GM11168 (cell line): ENCODE measurements around the gene TOMM40.
"Not testable (repeated sequence)": the region's sequence is repeated elsewhere in the genome, so short reads cannot be mapped to it uniquely, and the experiment has no call there.

Experiments used
- in situ Hi-C: fragments of 300-500 bp; cut with MboI; formaldehyde crosslinking; loops from one replicate; pipeline ENCODE4 v1.12.0; 2022; ENCODE audit warnings: low sequenced_read_pairs; ENCODE audit not compliant: unreplicated experiment

Gene TOMM40

DNA sequence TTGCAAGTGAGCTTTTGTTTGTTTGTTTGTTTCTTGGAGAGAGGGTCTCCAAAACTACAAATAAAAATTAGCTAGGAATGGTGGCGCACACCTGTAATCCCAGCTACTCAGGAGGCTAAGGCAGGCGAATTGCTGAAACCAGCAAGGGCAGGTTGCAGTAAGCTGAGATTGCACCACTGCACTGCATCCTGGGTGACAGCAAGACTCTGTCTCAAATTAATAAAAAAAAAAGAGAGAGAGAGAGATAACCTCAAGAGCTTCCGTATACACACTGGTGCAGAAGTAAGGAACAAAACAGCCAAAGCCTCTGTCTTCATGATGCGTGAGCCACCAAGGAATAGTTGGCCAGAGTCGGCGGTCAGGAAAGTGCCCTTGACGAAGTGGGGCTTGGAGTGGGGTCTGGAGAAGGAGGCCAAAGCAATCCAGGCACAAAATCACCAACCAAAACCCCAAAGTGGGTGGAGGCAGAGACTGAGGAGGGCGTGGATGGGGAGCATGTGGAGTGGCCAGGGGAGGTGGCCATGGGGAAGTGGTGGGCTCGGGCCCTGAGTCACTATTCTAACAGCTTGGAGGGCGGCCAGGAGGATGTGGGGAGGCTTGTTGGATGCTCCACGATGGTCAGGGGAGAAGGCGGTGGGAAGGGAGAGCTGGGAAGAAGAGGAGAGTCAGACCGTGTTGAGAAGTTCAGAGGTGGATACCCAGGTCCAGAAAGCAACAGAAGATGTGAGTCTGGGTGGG, 21.2 kb upstream of the TOMM40 start:
- in situ Hi-C loops, result no loop called here

DNA sequence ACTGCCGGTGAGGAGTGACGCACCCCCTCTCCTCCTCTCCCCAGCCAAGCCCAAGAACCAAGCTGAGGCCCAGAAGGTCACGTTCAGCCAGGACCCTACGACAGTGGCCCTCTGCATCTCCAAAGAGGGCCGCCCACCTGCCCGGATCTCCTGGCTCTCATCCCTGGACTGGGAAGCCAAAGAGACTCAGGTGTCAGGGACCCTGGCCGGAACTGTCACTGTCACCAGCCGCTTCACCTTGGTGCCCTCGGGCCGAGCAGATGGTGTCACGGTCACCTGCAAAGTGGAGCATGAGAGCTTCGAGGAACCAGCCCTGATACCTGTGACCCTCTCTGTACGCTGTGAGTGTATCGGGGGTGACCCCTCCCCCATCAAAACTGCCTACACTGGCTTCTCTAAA, 19.2 kb upstream of the TOMM40 start:
- in situ Hi-C loops, result no loop called here

DNA sequence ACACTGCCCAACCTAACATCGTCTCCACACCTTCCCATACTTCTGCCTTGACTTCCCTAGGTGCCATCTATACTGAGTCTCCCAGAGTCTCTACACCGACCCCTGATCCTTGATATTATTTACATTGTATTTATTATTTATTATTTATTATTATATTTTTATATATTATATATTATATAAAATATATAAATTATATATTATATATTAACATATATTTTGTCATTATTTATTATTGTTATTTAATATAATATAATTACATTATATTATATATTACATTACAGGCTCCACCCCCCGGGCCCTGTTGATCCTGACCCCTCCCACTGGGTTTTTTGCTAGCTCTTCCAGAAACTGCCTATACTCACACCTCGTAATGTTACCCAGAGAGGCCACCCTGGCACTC, 18.4 kb upstream of the TOMM40 start:
- in situ Hi-C loops, result no loop called here

DNA sequence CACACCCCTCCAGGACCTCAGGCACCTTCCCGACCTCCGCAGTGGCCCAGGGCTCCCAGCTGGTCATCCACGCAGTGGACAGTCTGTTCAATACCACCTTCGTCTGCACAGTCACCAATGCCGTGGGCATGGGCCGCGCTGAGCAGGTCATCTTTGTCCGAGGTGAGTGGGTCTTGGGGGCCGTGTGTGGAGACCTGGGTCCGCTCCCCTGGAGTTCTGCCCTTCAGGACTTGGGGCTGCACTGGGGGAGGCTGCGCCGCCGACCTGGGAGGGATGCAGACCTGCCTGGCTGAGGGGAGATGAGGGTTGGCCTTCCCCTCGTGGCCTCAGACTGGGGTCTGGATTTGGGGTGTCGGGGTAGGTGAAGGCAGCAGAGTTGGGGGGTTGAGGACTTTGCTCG, 16.7 kb upstream of the TOMM40 start:
- in situ Hi-C loops, result no loop called here

DNA sequence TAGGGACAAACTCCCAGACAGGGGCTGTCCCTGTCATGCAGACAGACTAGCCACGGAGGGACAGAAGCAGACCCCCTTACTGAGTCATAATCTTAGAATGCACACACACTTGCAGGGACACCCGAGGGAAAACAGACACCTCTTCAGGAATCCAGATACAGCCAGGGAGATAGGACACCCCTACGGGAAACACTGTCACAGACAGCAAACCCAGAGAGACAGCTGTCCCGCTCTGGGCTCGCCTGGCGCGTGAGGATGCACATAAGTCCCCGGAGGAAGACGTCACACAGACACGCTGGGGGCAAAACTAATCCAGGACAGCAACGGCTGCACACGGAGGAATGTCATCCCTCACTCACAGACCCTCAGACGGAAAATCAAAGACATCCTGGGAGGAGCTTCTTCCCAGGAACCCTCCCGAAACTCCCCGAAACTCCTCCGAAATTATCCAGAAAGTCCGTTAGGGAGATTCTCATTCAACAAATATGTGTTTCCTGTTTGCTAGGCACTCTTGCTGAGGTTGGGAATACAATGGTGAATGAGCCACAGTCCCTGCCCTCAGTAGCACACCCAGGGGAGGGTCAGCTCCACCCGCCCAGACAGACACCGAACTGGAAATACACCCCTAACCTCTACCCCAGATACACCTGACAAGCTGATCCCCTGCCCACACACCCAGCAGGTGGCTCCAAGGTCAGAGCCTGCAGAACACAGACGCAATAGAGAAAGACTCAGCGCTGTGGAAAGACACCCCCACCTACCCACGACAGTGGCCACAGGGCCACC, 15.2 kb upstream of the TOMM40 start:
- in situ Hi-C loops, result no loop called here

DNA sequence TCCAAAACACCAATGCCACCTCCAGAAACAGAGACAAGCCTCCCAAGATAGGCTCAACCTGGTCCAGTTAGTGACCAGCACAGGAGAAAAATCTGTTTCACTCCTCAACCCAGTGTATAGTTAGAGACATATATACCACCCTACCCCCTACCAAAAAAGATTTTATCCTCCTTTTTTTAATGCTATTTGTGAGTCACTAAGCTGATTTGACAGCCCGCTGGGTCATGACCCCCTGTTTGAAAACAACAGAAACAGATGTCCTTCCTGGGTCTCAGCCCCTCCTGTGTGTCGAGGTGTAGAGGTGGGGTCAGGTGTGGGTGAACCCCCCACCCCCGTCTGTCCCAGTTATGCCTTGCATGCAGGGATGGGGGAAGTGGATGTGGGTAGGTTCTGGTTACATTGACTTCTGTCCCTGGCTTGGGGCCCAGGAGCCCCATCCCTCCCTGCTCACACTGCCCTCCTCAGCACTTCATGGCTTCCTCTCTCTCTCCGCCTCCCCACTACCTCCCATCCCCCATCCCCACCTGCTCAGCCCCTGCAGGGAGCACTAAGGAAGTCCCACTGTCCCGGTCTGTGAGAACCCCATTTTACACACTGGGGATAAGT, 14.0 kb upstream of the TOMM40 start:
- in situ Hi-C loops, result no loop called here

DNA sequence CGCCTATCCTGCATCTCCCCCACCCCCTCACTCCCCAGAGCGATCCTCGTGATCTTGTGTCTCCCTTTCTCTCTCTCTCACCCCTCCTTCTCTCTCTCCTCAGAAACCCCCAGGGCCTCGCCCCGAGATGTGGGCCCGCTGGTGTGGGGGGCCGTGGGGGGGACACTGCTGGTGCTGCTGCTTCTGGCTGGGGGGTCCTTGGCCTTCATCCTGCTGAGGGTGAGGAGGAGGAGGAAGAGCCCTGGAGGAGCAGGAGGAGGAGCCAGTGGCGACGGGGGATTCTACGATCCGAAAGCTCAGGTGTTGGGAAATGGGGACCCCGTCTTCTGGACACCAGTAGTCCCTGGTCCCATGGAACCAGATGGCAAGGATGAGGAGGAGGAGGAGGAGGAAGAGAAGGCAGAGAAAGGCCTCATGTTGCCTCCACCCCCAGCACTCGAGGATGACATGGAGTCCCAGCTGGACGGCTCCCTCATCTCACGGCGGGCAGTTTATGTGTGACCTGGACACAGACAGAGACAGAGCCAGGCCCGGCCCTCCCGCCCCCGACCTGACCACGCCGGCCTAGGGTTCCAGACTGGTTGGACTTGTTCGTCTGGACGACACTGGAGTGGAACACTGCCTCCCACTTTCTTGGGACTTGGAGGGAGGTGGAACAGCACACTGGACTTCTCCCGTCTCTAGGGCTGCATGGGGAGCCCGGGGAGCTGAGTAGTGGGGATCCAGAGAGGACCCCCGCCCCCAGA, 12.8 kb upstream of the TOMM40 start:
- in situ Hi-C loops, result no loop called here

DNA sequence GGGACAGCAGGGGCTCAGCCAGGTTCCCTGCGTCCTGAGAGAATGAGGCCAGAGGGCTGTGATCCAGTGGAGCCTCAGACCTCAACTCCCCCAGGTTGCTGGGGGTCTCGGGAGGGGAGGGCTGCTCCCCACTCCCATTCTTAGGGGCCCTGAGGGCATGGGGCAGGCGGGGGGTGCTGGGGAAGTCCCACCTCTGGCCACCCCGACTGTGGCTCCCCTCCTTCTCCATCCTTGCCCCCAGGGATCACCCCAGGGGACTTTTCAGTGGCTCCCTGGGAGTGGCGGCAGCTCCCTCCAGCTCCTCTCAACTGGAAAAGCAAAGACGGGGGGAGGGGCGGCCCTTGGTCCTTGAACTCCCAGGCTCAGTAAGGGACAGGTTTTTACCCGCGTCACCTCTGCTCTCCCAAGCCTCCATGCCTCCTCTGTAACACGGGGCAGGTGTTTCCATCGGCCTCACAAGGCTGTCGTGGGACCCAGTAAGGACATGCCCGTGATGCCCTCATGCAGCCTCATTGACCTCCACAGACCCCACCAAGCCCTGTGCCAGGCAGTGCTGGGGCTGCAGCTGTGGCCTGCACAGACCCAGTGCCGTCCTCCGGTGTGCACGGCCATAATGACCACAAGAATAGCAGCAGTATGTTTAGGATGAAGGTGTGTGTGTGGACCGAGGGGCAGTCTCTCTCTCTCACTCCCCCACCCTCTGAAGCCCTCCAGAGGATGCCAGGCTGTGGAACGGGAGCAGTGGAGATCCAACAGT, 11.6 kb upstream of the TOMM40 start:
- in situ Hi-C loops, result no loop called here

DNA sequence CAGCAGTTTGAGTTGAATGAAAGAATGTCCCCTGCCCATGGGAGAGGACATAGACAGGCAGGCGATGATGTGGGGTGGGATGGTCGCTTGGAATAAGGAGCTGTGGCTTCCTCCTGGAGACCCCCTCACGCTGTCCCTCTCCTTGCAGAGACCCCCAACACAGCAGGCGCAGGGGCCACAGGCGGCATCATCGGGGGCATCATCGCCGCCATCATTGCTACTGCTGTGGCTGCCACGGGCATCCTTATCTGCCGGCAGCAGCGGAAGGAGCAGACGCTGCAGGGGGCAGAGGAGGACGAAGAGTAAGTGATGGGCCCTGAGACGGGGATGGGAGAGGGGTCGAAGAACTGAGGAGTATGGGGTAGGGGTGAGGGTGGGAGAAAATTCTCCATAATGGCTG, 9.0 kb upstream of the TOMM40 start:
- in situ Hi-C loops, result no loop called here

DNA sequence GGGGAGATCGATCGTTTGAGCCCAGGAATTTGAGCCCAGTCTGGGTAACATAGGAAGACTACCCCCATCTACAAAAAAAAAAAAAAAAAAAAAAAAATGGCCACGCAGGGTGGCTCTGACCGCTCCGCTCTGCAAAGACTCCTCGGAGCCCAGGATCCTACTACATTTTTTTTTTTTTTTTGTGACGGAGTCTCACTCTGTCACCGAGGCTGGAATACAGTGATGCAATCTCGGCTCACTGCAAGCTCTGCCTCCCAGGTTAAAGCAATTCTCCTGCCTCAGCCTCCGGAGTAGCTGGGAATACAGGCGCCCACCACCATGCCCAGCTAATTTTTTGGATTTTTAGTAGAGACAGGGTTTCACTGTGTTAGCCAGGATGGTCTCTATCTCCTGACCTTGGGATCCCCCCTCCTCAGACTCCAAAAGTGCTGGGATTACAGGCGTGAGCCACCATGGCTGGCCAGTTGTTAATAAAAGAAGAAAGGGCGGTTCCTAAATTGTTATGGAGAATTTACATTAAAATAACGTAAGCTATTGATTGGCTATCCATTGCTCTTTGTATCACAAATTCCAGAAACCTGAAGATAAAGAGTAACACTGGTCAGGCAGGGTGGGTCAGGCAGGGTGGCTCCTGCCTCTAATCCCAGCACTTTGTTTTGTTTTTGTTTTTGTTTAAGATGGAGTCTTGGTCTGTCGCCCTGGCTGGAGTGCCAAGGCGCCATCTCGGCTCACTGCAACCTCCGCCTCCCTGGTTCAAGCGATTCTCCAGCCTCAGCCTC, 8.2 kb upstream of the TOMM40 start:
- in situ Hi-C loops, result not testable (repeated sequence)

DNA sequence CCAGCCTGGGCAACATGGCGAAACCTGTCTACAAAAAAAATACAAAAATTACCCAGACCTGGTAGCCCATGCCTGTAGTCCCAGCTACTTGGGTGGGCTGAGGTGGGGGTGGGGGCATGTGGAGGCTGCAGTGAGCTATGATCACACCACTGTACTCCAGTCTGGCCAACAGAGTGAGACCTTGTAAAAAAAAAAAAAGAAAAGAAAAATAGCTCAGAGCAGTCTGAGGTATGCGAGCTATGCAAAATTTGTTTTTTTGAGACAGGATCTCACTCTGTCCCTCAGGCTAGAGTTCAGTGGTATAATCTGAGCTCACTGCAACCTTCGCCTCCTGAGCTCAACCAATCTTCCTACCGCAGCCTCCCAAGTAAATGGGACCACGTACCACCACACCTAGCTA, 7.1 kb upstream of the TOMM40 start:
- in situ Hi-C loops, result no loop called here

DNA sequence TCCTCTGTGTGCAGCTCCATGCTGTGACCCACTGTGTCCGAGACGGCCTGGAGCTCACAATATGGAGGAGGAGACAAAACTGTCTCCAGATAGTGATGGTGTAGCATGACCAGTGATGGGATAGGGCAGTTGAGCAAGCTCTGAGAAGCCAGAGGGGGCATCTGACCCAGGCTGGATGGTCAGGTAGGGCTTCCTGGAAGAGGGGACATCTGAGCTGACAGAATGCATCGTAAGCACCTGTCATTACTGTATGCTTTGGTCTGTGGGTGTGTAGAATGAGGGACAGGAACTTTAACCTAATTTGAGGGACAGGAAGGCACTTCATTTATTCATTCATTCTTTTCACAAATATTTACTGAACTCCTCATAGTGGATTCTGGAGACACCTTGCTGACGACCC, 6.5 kb upstream of the TOMM40 start:
- in situ Hi-C loops, result no loop called here

DNA sequence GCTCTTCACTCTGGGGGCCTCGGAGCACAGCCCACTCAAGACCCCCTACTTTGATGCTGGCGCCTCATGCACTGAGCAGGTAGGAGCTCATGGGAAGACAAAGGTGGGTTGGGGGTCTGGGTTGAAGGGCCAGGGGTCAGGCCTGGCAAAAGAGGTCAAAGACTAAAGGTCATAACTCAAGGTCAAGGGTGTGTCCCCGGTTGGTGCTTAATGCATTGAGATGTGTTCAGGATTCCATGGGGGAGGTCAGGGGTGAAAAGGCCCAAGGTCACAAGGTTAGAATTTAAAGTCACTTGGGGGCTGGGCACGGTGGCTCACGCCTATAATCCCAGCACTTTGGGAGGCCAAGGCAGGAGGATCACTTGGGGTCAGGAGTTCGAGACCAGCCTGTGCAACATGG, 4.9 kb upstream of the TOMM40 start:
- in situ Hi-C loops, result no loop called here

DNA sequence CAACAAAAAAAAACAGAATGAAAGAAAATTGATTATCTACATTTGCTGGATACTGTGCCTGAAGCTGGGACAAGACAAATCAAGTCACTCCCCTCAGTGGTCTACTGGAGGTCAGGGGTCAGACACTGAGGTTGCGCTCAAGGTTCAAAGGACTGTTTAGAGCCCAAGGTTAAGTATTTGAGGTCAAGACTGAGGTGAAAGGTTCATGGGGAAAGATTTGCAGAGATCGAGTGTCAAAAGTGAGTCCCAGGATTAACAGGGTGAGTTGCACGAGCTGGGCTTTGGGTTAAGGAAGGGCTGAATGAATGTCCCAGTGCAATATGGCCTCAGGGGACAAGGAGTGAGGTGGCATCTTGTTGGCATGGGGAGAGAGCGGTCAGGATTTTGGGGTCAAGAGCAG, 3.4 kb upstream of the TOMM40 start:
- in situ Hi-C loops, result no loop called here

DNA sequence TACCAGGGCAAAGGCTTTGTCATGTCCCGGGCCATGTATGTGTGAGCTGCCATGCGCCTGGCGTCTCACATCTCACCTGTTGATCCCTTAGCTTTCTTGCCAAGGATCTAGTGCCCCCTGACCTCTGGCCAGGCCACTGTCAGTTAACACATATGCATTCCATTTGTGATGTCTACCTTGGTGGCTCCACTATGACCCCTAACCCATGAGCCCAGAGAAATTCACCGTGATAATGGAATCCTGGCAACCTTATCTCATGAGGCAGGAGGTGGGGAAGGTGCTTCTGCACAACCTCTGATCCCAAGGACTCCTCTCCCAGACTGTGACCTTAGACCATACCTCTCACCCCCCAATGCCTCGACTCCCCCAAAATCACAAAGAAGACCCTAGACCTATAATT, 2.7 kb upstream of the TOMM40 start:
- in situ Hi-C loops, result not testable (repeated sequence)

DNA sequence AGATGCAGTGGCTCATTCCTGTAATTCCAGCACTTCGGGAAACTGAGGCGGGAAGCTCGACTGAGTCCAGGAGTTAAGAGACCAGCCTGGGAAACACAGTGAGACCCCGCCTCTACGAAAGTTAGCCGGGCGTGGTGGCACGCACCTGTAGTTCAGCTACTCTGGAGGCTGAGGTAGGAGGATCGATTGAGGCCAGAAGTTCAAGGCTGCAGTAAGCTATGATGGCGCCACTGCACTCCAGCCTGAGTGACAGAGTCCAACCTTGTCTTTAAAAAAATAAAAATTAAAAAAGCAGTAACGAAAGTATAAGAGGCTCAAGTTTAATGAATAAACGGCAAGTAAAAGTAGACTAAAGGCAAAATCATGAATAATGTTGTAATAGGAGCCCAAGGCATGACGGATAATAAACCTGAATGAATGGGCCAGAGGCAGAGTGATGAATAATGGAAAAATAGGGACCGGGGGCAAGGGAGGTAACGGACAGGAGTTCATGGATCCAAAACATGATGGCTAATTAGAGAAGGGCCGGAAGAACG, 1.2 kb upstream of the TOMM40 start:
- in situ Hi-C loops, result no loop called here

DNA sequence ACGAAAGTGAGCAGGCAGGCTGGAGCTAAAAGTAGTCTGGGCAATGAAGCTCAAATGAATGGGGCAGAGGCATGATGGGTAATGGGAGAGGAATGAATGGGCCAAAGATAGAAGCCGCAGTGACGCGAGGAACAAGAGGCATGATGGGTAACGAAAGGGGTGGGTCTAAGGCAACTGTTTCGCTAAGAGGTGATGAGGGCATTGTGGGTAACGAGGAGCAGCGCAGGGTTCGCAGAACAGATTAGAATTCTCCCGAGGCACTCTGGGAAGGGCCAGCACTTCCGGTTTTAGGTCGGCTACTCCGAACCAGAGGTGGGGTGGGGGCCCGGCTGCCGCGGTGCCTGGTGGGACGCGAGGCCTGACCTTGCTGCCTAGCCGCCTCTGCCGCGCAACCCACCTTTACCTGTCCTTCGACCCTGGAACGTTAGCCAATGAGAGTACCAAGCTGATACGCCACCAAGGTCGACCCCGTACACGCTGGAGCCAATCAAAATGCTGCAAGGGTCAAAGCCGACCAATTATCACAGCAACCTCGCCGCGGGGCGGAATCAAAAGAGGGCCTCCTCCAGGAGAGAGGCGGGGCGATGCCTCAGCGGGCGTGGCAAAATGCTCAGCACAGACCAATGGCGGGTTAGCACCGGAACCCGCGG, 563 bp upstream of the TOMM40 start:
- in situ Hi-C loops, result no loop called here

DNA sequence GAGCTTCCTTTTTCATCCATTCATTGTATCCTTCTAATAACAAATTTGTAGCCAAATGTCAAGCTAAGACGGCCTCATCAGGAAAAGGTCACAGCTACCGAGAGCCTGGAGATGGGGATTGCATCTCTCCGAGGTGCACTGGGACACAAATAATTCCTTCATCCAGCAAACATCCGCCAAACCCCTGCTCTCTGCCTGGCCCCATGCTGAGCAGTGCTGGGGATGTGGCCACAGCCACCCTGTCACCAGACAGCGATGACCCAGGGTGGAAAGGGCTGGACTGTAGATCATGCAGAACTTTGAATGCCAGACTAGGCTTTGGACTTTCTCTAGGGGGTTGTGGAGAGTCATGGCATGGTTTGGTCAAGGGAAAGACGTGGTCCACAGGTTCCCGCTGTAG, 1.9 kb downstream of the TOMM40 start:
- in situ Hi-C loops, result no loop called here
